ENCODE measurements around the gene HIPK2.

The HIPK2 gene

GRCh38 chr7:139645572-139646523, 131.9 kb downstream of the HIPK2 start:
- peak; percentile 47 for DNase-seq

GRCh38 chr7:139643951-139644585, 133.7 kb downstream of the HIPK2 start:
- DNase-seq = no peak

- DNase-seq = no peak
Observed at GRCh38 chr7:139642283-139642682, 135.5 kb downstream of the HIPK2 start.

- no peak for DNase-seq
Observed at GRCh38 chr7:139641337-139641992, 136.3 kb downstream of the HIPK2 start.

- DNase-seq = no peak
Observed at GRCh38 chr7:139640681-139641080, 137.1 kb downstream of the HIPK2 start.

GRCh38 chr7:139639563-139639962, 138.2 kb downstream of the HIPK2 start:
- no peak for DNase-seq

- no peak for DNase-seq
Observed at GRCh38 chr7:139635526-139636302, 142.1 kb downstream of the HIPK2 start.

- DNase-seq = no peak
Observed at GRCh38 chr7:139634087-139634486, 143.7 kb downstream of the HIPK2 start.

- no peak for DNase-seq
Observed at GRCh38 chr7:139631520-139632031, 146.2 kb downstream of the HIPK2 start.

- no peak for DNase-seq
Observed at GRCh38 chr7:139630643-139631519, 146.9 kb downstream of the HIPK2 start.

- DNase-seq = no peak
Observed at GRCh38 chr7:139629392-139630082, 148.3 kb downstream of the HIPK2 start.

- no peak for DNase-seq
Observed at GRCh38 chr7:139627831-139628230, 150.0 kb downstream of the HIPK2 start.

- DNase-seq = no peak
Observed at GRCh38 chr7:139626817-139627216, 151.0 kb downstream of the HIPK2 start.

- no peak for DNase-seq
Observed at GRCh38 chr7:139623518-139623917, 154.3 kb downstream of the HIPK2 start.

GRCh38 chr7:139620676-139621344, 157.0 kb downstream of the HIPK2 start:
- DNase-seq = peak; percentile 15

- DNase-seq = no peak
Observed at GRCh38 chr7:139619367-139619657, 158.5 kb downstream of the HIPK2 start.

- DNase-seq = no peak
Observed at GRCh38 chr7:139618482-139619366, 159.1 kb downstream of the HIPK2 start.

GRCh38 chr7:139617074-139617473, 160.7 kb downstream of the HIPK2 start:
- no peak for DNase-seq

GRCh38 chr7:139614886-139615285, 162.9 kb downstream of the HIPK2 start:
- DNase-seq = no peak
